Small intestine (tissue), 7 donors: ENCODE data around the gene AMD1. TPM values are rescaled to one million over a fixed set of nuclear protein-coding genes. Genes with fewer than 3 reads are reported as not detected.

Source experiments
- DNase-seq, 2 donors: peaks; one replicate each; pipeline versions ENCODE4 v3.0.0 to v3.0.0-alpha.2; 2013
- FAIRE-seq: peaks from 2 replicates; lab custom pipeline; 2012; peaks lifted over from hg19 to GRCh38; lab: Jason Lieb, UNC
- H3K27ac ChIP-seq, 3 donors: one replicate each; pipeline ENCODE4 v1.5.1; 2013; ENCODE audit warnings: low read length in 2 of 3, mild to moderate bottlenecking in 2 of 3, control low read depth in 1 of 3, inconsistent platforms in 1 of 3, low read depth in 1 of 3, moderate library complexity in 1 of 3
- H3K27me3 ChIP-seq, 3 donors: one replicate each; pipeline ENCODE4 v1.6.1; 2013; ENCODE audit warnings: low read length in 3 of 3, inconsistent platforms in 1 of 3; ENCODE audit not compliant: control insufficient read depth in 3 of 3, insufficient read depth in 3 of 3
- H3K36me3 ChIP-seq, 3 donors: one replicate each; pipeline ENCODE4 v1.6.1; 2013; ENCODE audit warnings: low read length in 3 of 3, inconsistent platforms in 1 of 3, low read depth in 1 of 3, mild to moderate bottlenecking in 1 of 3, moderate library complexity in 1 of 3; ENCODE audit not compliant: control insufficient read depth in 3 of 3, insufficient read depth in 2 of 3
- H3K4me1 ChIP-seq, 3 donors: one replicate each; pipeline ENCODE4 v1.6.1; 2013; ENCODE audit warnings: low read length in 2 of 3, inconsistent platforms in 1 of 3, low read depth in 1 of 3, mild to moderate bottlenecking in 1 of 3, moderate library complexity in 1 of 3; ENCODE audit not compliant: control insufficient read depth in 3 of 3, insufficient read depth in 2 of 3
- H3K4me3 ChIP-seq, 3 donors: one replicate each; pipeline ENCODE4 v1.5.1; 2013; ENCODE audit warnings: low read length in 3 of 3, control low read depth in 1 of 3, inconsistent platforms in 1 of 3, low read depth in 1 of 3, mild to moderate bottlenecking in 1 of 3, moderate library complexity in 1 of 3
- H3K9me3 ChIP-seq, 2 donors: one replicate each; pipeline ENCODE4 v1.6.1; 2013; ENCODE audit warnings: low read depth in 1 of 2, low read length in 1 of 2; ENCODE audit not compliant: control insufficient read depth in 2 of 2, insufficient read depth in 1 of 2
- WGBS, 3 donors: extraction: QIAGEN DNeasy Blood & Tissue Kit; methylation state at CpG; one replicate each; pipeline ENCODE4 v1.1.7; 2013; 5-methylcytosine and 5-hydroxymethylcytosine counted together
- polyA plus RNA-seq, 4 donors: library from polyadenylated mRNA; stranded (reverse) in 3 of 4; unstranded in 1 of 4; fragments of 200-250 nt in 3 of 4; fragments of 120-200 nt in 1 of 4; gene quantifications; one replicate each; pipeline versions ENCODE4 v1.2.1 to v1.2.3, GENCODE V29; 2013
- donor health status: healthy with polysubstance abuse.
- donor health status: control.
- donor health status: control.
- donor health status: Bipolar disorder and iron deficiency.
- donor health status: healthy.

AMD1 gene
- polyA plus RNA-seq, 4 donors = 30.4 to 87.6 (median 40.5) TPM

DNA sequence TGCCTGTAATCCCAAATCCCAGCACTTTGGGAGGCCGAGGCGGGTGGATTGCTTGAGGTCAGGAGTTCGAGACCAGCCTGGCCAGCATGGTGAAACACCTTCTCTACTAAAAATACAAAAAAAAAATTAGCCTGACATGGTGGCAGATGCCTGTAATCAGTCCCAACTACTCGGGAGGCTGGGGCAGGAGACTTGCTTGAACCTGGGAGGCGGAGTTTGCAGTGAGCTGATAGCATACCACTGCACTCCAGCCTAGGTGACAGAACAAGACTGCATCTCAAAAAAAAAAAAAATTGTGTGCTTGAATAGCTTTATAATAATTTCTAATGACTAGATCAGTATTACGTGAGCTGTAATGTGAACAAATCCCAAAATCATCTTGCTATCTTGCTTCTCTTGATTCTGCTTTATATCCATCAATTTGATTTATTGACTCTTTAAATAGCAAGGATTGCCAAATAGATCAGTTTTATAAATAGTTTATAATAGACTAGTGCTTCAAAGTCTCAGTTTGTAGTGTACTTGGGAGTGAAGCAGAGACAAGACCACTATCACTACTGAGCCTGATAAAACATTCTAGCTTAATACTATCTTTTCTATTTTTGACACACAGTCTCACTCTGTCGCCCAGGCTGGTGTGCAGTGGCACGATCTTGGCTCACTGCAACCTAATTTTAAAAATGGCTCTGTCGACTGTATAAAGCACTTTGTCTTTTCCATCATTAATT, 7.1 kb downstream of the AMD1 start:
- no peak overlapping the region for H3K27ac ChIP-seq
- peaks cover 0 to 5% (median 0%) of the 10 kb centered on the region in 3 donors for H3K36me3 ChIP-seq
- DNase-seq = no peak
- WGBS, 3 donors = 67 to 72% (median 68%) methylated on average over 9 of the region's 9 CpGs
- FAIRE-seq = no peak
- no peaks in the 10 kb centered on the region for H3K27me3 ChIP-seq
- peaks cover 3 to 26% (median 26%) of the 10 kb centered on the region in 3 donors for H3K4me1 ChIP-seq
- no peak overlapping the region for H3K4me3 ChIP-seq
- no peaks in the 10 kb centered on the region for H3K9me3 ChIP-seq

DNA sequence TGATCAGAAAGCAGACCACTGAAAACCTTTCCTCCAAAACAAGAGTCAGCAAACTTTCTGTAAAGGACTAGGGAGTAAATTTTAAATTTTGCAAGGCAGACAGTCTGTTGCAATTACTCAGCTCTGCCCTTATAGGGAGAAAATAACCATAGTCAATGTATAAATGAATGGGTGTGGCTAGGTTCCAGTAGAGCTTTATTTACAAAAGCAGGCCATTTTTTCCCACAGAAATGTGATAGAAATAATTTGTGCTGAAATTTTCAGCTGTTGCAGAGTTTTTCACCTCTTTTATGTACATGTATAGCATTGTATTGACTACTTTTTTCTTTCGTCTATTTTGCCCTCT, 7.7 kb downstream of the AMD1 start:
- Histone ChIP-seq H3K27ac (no peak overlapping the region), H3K4me3 (no peak overlapping the region), H3K36me3 (peaks cover 0 to 5% (median 0%) of the 10 kb centered on the region in 3 donors), H3K27me3 (no peaks in the 10 kb centered on the region), H3K4me1 (peaks cover 3 to 26% (median 26%) of the 10 kb centered on the region in 3 donors), H3K9me3 (no peaks in the 10 kb centered on the region)
- no peak for FAIRE-seq
- 55 to 67% (median 63%) methylated on average over 1 of the region's 1 CpG for WGBS, 3 donors
- DNase-seq = no peak

DNA sequence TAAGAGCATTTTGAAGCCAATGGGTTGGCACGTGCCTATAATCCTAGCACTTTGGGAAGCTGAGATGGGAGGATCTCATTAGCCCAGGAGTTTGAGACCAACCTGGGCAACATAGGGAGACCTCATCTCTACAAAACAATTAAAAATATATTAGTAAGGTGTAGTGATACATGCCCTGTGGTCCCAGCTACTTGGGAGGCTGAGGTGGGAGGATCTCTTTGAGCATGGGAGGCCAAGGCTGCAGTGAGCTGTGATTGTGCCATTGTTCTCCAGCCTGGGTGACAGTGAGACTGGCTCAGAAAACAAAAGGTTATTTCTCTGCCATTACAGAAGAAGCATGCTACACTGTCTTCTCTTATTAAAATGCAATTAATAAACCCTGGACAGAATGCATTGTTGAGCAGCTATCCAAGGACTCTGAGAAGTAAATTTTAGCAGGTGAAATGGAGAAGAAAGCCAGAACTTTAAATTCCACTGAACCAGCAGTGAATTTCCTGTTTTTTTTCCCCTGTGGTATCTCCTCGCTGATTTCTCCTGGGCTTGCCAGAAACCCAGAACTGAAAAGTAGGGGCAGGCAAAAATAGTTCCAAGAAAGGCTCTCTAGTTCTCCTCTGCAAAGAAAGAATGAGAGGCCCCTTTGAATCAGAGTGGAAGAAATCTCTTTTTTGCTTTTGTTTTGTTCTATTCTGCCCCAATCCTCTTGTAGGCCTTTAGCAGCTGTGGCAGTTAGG, 8.4 kb downstream of the AMD1 start:
- Histone ChIP-seq H3K9me3 (no peaks in the 10 kb centered on the region), H3K27me3 (no peaks in the 10 kb centered on the region), H3K27ac (no peak overlapping the region), H3K4me1 (peaks cover 3 to 26% (median 26%) of the 10 kb centered on the region in 3 donors), H3K36me3 (peaks cover 0 to 9% (median 0%) of the 10 kb centered on the region in 3 donors), H3K4me3 (no peak overlapping the region)
- FAIRE-seq = no peak
- no peak for DNase-seq
- 63 to 91% (median 83%) methylated on average over 2 of the region's 2 CpGs for WGBS, 3 donors

DNA sequence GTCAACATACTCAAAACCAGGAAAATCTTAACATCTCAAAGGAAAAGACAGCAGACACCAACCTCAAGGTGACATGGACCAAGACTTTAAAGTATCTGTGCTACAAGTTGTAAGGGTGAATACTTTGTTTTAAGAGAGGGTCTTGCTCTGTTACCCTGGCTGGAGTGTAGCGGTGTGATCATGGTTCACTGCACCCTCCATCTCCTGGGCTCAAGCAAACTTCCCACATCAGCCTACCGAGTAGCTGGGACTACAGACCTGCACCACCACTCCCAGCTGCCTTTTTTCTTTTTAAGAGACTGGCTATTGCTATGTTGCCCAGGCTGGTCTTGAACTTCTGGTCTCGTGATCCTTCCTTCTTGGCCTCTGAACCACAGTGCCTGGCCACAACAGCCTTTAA, 9.7 kb downstream of the AMD1 start:
- FAIRE-seq = no peak
- peaks cover 3 to 25% (median 18%) of the 10 kb centered on the region in 3 donors for H3K4me1 ChIP-seq
- 78 to 84% (median 82%) methylated on average over 3 of the region's 3 CpGs for WGBS, 3 donors

DNA sequence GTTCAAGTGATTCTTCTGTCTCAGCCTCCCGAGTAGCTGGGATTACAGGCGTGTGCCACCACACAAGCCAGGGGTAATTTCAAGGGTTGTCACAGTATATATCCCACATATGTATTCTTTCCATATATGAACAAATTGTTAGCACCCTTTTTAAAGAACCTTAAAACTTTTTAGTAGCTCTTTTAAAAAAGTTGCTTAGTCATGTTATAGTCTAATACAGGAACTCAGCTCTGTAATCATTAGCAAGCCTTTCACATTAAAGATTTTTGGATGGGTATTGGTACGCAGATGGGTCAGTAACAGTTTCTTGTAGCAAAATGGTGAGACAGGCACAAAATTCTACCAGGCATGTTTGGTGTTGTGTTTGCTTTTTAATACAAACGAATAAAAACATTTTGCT, 10.9 kb downstream of the AMD1 start:
- no peak overlapping the region for H3K27ac ChIP-seq
- no peak for DNase-seq
- no peaks in the 10 kb centered on the region for H3K27me3 ChIP-seq
- peaks cover 2 to 18% (median 9%) of the 10 kb centered on the region in 3 donors for H3K4me1 ChIP-seq
- no peak overlapping the region for H3K4me3 ChIP-seq
- H3K36me3 ChIP-seq = peaks cover 2 to 21% (median 3%) of the 10 kb centered on the region in 3 donors
- H3K9me3 ChIP-seq = no peaks in the 10 kb centered on the region
- WGBS, 3 donors = 84 to 91% (median 91%) methylated on average over 4 of the region's 4 CpGs
- FAIRE-seq = no peak

More for the DNA sequence above, 9.7 kb downstream of the AMD1 start:
- H3K27me3 ChIP-seq = no peaks in the 10 kb centered on the region
- H3K36me3 ChIP-seq = peaks cover 0 to 13% (median 0%) of the 10 kb centered on the region in 3 donors
- no peaks in the 10 kb centered on the region for H3K9me3 ChIP-seq
- H3K4me3 ChIP-seq = no peak overlapping the region
- H3K27ac ChIP-seq = no peak overlapping the region
- no peak for DNase-seq

DNA sequence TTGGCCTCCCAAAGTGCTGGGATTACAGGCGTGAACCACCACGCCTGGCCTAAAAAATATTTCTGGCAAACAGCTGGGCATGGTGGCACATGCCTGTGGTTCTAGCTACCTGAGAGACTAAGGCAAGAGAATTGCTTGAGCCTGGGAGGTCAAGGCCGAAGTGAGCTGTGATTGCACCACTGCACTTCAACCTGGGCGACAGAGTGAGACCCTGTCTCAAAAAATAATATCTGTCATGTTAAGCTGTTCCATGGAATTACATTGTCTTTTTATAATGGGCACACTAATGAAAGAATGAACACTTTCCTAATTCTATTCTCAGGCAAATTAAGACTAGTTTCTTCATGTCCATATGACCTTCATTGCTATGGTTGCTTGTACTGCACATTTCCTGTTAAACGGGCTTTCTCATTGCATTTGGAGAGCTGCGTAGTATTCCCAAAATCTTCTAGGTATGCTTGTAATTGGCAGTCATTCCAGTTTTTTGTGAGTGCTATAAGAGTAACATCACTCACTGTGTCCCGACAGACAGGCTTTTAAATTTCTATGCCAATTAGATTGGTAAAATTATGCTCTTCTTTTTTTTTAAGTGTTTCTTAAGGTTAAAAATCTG, 12.1 kb downstream of the AMD1 start:
- Histone ChIP-seq H3K27me3 (no peaks in the 10 kb centered on the region), H3K9me3 (no peaks in the 10 kb centered on the region), H3K27ac (no peak overlapping the region), H3K4me3 (no peak overlapping the region), H3K4me1 (peaks cover 0 to 16% (median 7%) of the 10 kb centered on the region in 3 donors), H3K36me3 (peaks cover 2 to 23% (median 8%) of the 10 kb centered on the region in 3 donors)
- no peak for DNase-seq
- FAIRE-seq = no peak
- WGBS, 3 donors = 79 to 83% (median 81%) methylated on average over 7 of the region's 7 CpGs

DNA sequence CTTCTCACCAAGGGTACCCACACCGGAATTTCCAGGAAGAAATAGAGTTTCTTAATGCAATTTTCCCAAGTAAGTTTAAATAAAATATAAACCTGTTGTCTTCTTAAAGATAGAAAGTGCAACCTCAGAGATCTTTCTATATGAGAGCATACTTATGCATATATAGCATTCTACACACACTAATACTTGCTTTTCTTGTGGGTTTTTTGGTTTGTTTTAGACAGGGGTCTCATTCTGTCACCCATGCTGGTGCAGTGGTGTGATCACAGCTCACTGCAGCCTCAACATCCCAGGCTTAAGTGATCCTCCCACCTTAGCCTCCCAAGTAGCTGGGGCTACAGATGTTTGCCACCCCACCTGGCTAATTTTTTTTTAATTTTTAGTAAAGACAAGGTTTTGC, 15.7 kb downstream of the AMD1 start:
- Histone ChIP-seq H3K27ac (no peak overlapping the region), H3K36me3 (peaks cover 8 to 27% (median 21%) of the 10 kb centered on the region in 3 donors), H3K4me3 (no peak overlapping the region), H3K27me3 (no peaks in the 10 kb centered on the region), H3K9me3 (no peaks in the 10 kb centered on the region), H3K4me1 (peaks cover 0 to 2% (median 0%) of the 10 kb centered on the region in 3 donors)
- FAIRE-seq = no peak
- WGBS, 3 donors = 88 to 97% (median 88%) methylated on average over 1 of the region's 1 CpG
- DNase-seq = no peak

DNA sequence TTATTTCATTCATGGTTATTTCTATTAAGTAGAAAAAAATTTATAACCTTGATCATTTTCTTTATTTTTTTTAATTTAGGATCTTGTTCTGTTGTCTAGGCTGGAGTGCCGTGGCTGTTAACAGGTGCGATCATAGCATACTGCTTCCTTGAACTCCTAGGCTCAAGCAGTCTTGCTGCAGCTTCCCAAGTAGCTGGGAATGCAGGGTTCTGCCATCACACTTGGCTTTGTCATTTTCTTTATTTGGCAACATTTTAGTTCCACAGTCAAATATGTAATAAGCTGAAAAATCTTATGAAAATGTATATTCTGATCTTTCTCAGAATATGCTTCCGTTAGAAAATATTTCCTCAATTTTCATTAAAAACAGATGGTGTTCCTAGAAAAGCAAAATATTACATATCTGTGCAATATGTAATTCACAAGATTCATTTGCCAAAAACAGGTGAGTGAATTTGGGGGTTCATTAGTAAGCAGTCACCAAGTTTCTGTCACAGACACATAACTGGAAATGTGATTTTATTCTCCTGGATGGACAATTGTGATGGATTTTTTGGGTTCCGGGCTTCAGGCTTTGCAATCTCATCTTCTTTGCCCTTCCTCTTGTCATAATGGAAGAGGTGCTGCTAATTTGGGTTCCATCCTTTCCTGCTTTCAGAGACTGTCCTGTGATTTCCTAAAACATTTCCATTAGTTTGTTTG, 21.5 kb downstream of the AMD1 start:
- FAIRE-seq = no peak
- peaks cover 8 to 29% (median 22%) of the 10 kb centered on the region in 3 donors for H3K36me3 ChIP-seq
- WGBS, 3 donors = 96 to 98% (median 98%) methylated on average over 4 of the region's 4 CpGs
- H3K27me3 ChIP-seq = no peaks in the 10 kb centered on the region
- no peak overlapping the region for H3K27ac ChIP-seq
- H3K4me1 ChIP-seq = no peaks in the 10 kb centered on the region
- DNase-seq = no peak
- H3K9me3 ChIP-seq = no peaks in the 10 kb centered on the region
- H3K4me3 ChIP-seq = no peak overlapping the region
